Measurements from ENCODE around the gene PABPN1. TPM values are rescaled to one million over a fixed set of nuclear protein-coding genes. Genes with fewer than 3 reads are reported as not detected.

The PABPN1 gene
- total and polyA plus RNA-seq, 9 of the 15 experiments (the other 6 are each of a cell fraction or from before 2014, with no cell fraction given): 32.6 to 388 (median 178) TPM

GRCh38 chr14:23286020-23286901 lies 35.0 kb upstream of the PABPN1 start, which contains the start of gene HOMEZ (continued):
- TF ChIP-seq NCOA1 (IDR thresholded peaks at IDR 0.05; ENCODE audit: low read depth) (no peak; the same call in 1 of the 2 replicates), MED1 (CRISPR knock-in tag; IDR thresholded peaks at IDR 0.05; ENCODE audit: borderline replicate concordance) (no peak), TEAD2 (tag; IDR thresholded peaks at IDR 0.05) (no peak), AFF4 (CRISPR knock-in tag; IDR thresholded peaks at IDR 0.05) (no peak), THRB (CRISPR knock-in tag; conservative IDR thresholded peaks at IDR 0.05) (no peak), TBP (optimal IDR thresholded peaks at IDR 0.05; ENCODE audit: low read depth, low read length) (peak; percentile 80), TAL1 (IDR thresholded peaks at IDR 0.05) (no peak), BHLHE40 (IDR thresholded peaks at IDR 0.05; ENCODE audit: low read length) (peak; percentile 87), RNF2 (IDR thresholded peaks at IDR 0.05) (no peak), NRF1 (conservative IDR thresholded peaks at IDR 0.05 in 1 of 2, IDR thresholded peaks at IDR 0.05 in 1 of 2) (peak; percentile 91 to 93), CTCF (IDR thresholded peaks at IDR 0.05 in 2 of 3, conservative IDR thresholded peaks at IDR 0.05 in 1 of 3; ENCODE audit: insufficient read depth in 2 of 3, low read depth in 1 of 3, low read length in 3 of 3) (peak in 1 of 3 experiments; percentile 26; a peak in 1 of 6 replicates), TBL1XR1 (IDR thresholded peaks at IDR 0.05; ENCODE audit: low read length in 2 of 2) (no peak), NFIX (CRISPR knock-in tag; IDR thresholded peaks at IDR 0.05; ENCODE audit: low read depth) (no peak), CHD4 (IDR thresholded peaks at IDR 0.05; ENCODE audit: insufficient read depth, insufficient replicate concordance, low read depth, low read length, poor library complexity, severe bottlenecking) (no peak), TAF1 (IDR thresholded peaks at IDR 0.05; ENCODE audit: control insufficient read depth, extremely low read depth, insufficient read depth, low read length, severe bottlenecking) (peak; percentile 85), HCFC1 (IDR thresholded peaks at IDR 0.05; ENCODE audit: low read depth, low read length) (0 out of 2 replicates have a peak, but pooled peaks have one; percentile 19), ZNF699 (CRISPR knock-in tag; IDR thresholded peaks at IDR 0.05; ENCODE audit: insufficient replicate concordance) (no peak), MAZ (CRISPR knock-in tag; conservative IDR thresholded peaks at IDR 0.05 in 1 of 2, IDR thresholded peaks at IDR 0.05 in 1 of 2) (peak in 1 of 2 experiments; percentile 45; a peak in 2 of 4 replicates), TFAP4 (CRISPR knock-in tag; IDR thresholded peaks at IDR 0.05; ENCODE audit: borderline replicate concordance) (peak; percentile 96)

All from K562 (cell line).